ENCODE results near the gene CD160. TPM values are rescaled to one million over a fixed set of nuclear protein-coding genes. Genes with fewer than 3 reads are reported as not detected.
"Not testable (repeated sequence)": the region's sequence is repeated elsewhere in the genome, so short reads cannot be mapped to it uniquely, and the experiment has no call there.

CD160 gene, protein sequence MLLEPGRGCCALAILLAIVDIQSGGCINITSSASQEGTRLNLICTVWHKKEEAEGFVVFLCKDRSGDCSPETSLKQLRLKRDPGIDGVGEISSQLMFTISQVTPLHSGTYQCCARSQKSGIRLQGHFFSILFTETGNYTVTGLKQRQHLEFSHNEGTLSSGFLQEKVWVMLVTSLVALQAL
- 0.45 TPM for total RNA-seq

DNA sequence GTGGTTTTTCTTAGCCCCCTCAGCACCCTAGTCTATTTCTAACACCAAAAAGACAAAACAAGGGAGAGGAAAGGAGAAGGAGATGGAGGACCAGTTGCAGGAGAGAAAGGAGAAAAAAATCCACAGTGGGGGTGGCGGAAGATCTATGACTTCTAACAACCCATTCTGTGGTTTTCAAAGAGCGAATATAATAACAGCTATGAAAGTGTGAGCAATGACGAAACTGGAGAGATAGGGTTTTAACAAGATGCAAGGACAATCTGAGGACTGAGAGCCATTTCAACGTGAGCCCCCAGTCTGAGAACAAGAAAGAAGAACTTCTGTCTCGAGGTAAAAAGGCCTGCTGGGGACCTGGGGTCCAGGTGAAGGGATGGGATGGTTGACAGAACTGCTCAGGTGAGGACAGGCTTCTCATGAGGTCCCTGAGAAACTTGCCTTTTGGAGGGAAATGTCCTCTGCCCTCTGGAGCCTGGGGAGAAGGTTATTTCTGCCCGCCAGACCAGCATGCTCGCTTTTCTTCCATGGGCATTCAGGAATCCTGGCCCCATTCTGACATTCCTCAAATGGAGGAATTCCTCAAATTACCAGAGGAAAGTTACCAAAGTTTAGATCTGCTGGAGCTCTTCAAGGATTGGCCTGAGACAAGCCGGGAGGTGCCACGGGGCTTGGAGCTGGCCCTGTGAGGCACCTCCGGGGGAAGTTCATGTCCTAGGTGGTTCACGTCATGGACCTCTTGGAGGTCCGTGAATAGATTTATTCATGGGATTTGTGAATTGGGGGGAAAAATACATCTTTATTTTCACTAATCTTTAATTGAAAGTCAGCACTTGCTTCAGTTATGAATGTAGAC lies at the start of gene CD160:
CD160 (plus strand) TSS at position 270 of the 850 bp plus-strand sequence. CDS start 8,829 bp downstream, outside the sequence.
- intact Hi-C loops (cut with DNase I), result no loop called here
- DNase-seq (ENCODE audit: low spot score) (no peak), ATAC-seq (no peak)

DNA sequence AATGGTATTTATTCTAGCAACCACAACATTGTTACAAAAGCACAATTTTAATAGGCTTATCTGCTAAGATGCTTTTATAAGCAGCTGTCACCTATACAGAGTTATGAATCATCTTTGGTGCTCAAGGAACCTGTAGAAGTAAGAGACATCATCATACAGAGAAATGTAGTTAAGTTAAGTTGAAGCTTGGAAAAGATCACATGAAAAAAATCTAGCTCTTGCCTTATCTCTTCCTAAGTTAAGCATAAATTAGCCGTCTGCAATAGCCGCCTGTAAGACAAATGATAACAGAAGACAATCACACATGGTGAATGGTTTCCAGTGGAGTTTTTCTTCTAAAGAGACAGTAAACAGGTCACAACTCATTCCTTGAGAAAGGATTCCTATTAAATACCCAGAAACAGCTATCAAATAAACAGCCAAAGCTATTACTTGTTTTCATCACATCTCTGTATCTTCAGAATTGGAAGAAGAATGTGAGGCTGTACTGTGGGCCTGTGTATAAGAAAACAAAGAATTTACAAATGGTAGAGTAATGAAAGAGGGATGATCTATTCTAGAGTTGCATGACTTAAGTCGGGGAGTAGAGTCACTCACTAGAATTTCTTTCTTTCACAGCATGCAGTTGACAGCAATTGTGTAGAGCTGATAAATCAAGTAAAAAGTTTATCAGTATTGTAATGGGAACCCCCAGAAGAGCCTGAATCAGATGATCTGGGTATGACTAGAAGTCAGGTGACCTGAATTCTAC lies 48.1 kb upstream of the CD160 start:
- intact Hi-C loops (cut with DNase I); ATAC-seq; DNase-seq (ENCODE audit: low spot score): not testable (repeated sequence)

DNA sequence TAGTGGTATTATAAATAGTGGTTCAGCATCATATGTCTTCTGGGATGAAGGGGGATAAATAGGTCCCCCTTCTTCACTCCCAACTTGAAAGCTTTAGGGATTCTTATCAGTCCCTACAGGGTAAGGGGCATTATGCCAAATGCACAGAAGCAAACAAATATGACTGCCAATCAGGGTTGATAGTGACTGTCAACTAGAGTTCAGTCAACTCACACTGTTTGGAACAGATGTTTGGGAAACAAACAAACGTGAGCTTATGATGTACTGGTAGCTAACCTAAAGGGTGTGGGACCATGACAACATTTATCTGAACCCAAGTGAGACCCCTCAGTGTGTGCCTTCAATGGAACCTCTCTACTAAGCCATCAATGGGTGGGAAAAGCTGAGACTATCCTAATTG lies 46.1 kb upstream of the CD160 start:
- intact Hi-C loops (cut with DNase I); DNase-seq (ENCODE audit: low spot score); ATAC-seq: not testable (repeated sequence)

DNA sequence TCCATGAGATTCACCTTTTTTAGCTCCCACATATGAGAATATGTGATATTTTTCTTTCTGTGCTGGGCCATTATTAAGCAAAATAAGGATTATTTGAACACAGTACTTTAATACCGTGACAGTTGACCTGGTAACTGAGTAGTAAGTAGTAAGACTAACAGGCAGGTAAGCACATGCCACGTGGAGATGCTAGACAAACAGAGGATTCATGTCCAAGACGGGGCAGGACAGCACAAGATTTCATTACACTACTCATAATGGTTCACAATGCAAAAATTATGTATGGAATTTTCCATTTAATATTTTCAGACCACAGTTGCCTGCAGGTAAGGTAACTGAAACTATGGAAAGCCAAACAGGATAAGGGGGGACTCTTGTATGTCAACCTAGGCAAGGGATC lies 34.4 kb upstream of the CD160 start:
- ATAC-seq; DNase-seq (ENCODE audit: low spot score); intact Hi-C loops (cut with DNase I): not testable (repeated sequence)

DNA sequence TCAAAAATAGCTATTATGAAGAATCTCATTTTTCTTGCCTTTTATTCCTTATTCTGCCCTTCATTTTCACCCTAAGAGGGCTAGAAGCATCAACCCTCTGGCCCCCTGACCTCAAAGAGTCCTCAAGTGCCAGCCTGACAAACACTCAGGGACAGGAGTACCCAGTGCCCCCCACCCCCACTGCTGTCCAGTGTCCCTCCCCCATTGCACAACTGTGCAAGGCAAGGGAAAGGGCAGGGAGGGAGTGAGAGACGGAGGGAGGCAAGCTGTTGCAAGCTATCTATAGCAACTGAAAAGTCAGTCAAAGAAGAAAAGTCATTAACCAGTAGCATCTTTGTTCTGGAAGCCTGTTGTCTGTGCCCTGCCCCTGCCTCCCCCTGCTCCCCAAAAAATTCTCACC lies 33.2 kb upstream of the CD160 start:
- ATAC-seq; intact Hi-C loops (cut with DNase I); DNase-seq (ENCODE audit: low spot score): not testable (repeated sequence)

DNA sequence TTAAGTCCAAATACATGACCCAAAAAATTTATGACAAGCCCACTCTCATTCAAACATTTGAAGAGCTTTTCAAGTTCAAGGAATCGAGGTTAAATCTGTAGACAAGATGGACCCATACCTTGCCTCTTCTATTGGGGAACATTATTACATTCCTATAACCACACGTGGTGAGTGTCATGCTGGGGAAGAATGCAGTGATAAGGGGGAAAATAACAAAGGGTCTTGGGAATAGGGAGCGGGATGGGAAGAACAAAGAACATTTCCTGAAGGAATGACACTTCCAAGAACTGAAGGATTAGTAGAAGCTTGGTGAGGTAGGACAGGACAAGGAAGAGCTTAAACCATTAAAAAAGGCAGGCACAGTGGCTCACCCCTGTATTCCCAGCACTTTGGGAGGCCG lies 31.0 kb upstream of the CD160 start:
- DNase-seq (ENCODE audit: low spot score) (no peak), ATAC-seq (no peak)
- intact Hi-C loops (cut with DNase I), result no loop called here

DNA sequence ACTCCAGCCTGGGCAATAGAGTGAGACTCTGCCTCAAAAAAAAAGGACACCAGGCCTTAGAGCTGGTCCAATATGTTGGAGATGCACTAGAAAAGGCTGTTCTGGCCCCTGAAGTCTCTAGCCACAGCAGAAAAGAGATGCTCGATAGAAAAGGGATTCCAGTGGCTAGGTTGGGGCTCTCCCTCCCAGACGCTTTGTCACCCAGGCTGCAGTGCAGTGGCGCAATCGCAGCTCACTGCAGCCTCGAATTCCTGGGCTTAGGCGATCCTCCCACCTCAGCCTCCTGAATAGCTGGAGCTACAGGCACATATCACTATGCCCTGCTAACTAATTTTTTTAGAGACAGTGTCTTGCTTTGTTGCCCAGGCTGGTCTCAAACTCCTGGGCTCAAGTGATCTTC lies 30.4 kb upstream of the CD160 start:
- ATAC-seq, result no peak
- intact Hi-C loops (cut with DNase I), result no loop called here
- no peak for DNase-seq (ENCODE audit: low spot score)

DNA sequence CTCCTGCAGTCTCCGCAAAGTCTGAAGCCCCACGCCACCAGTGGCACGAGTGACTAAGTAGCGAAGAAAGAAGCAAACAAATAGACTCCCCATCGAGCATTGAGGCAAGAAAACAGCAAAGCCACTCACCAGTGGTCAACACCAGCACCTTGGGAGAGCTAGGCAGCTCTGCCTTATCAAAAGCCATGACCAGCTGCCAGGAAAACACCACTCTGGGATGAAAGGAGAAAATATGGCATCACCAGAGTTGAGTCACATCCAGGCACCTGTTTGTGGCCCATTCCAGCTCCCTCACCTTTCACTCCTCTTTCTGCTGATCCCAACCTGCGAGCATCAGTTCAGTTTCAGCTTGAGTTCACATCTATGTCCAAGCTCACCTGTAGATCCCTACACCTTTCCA lies 29.4 kb upstream of the CD160 start:
- intact Hi-C loops (cut with DNase I), result no loop called here
- DNase-seq (ENCODE audit: low spot score) (no peak), ATAC-seq (no peak)

DNA sequence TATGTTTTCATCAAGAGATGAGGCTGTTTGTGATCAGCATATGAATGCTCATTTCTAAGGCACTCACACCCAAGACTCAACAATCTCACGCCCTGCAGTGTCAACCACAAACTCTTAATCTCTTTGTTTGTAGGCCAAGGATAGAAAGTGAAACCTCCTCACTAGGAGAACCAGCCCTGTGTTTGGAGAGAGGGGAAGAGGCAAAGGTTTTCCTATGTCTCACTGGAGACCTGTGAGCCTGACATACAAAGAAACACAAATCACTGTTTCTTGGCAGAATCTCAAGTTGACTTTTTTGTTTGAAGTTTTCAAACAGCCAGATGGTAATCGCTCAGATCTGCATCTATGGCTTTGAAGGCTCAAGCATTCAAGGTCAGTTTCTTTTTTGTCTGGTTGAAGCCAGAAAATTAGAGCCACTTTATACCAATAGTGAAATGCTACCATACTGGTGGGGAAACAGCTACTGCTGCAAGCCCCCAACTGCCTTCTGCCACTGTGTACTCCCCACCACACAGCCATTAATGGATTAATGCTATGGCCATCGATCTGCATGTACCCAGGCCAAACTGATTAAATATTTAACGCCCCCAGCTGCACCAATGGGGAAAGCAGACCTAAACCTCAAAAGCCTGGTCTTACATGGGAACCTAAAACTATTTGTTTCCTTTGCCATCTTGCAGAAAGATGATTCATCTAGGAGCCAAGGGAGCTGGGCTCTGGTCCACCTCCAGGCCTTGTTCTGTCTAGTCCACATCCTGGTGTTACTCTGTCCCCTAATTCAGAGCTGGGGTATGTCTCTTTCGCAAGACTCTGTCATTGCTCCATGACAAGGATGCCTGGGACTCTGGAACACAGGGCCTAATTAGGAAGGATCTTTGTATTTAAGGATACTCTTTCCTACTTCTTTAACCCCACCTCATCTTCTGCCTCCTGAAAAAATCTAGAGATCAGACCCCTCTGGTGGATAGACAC lies 28.4 kb upstream of the CD160 start:
- no peak for DNase-seq (ENCODE audit: low spot score)
- intact Hi-C loops (cut with DNase I), result no loop called here
- ATAC-seq, result peak; percentile 88

DNA sequence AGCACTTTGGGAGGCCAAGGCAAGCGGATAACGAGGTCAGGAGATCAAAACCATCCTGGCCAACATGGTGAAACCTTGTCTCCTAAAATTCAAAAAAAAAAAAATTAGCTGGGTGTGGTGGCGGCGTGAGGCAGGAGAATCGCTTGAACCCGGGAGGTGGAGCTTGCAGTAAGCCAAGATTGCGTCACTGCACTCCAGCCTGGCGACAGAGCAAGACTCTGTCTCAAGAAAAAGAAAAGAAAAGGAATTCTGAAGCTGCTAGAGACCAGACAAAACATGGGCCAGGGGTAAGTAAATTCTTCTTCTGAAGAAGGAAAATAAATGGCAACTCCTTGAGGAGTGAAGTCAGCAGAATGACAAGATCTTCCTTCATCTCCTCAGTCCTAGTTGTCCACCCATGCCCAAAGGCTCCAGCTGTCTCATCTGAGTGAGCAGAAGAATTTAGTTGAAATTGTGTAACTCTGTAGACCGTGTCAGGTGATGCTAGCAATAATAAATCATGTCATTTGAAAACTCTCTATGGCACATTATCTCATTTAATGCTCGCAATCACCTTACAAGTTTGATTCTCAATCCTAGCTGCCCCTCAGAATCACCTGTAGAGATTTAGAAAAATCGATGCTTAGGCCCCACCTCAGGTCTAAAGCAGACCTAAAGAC lies 26.4 kb upstream of the CD160 start:
- DNase-seq (ENCODE audit: low spot score) (no peak), ATAC-seq (no peak)
- intact Hi-C loops (cut with DNase I), result no loop called here

DNA sequence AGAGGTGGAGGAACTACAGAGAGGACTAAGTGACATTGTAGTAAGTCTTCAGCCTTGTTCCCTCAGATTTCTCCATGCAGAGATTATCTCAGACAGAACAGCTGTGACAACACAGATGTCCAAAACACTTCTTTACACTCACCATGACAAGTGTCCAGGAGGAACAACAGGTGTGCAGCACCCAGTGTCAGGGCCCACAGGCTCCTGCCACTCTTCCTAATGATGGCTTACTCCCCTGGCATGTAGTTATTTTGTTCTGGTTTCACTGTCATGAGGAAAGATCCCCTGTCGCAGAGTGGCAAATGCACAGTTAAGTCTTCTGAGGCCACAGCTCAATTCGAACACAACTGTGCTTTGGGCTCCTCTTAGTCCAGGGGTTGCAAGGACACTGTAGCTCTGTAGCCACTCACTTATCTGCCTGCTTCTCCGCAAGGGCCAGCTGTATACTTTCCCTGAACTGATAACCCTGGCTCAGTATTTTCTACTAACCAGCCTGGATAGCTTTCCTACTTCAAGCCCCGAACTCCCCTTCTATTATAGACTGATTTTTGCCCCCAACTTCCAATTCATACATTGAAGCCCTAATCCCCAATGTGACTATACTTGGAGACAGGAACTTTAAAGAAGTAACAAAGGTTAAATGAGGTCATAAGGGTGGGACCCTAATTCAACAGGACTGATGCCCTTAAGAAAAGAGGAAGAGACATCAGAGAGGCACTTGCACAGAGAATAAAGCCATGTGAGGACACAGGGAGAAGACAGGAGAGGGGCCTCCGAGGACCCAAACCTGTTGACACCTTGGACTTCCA lies 23.3 kb upstream of the CD160 start:
- intact Hi-C loops (cut with DNase I), result no loop called here
- no peak for DNase-seq (ENCODE audit: low spot score)
- no peak for ATAC-seq

DNA sequence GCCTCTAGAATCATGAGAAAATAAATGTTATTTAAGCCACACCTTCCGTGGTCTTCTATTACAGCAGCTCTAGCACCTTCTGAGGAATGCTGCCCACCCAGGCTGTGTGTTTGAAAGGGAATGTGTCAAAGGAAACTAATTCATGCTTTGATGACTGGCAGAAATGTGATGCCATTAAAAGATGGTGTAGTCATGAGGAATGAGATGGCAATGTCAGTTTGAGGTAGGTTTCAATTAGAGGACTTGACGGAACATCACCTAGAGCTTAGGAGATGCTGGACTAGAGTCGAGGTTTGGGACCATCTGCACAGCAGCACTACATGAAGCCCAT lies 22.7 kb upstream of the CD160 start:
- DNase-seq (ENCODE audit: low spot score) (no peak), ATAC-seq (no peak)
- intact Hi-C loops (cut with DNase I), result no loop called here

DNA sequence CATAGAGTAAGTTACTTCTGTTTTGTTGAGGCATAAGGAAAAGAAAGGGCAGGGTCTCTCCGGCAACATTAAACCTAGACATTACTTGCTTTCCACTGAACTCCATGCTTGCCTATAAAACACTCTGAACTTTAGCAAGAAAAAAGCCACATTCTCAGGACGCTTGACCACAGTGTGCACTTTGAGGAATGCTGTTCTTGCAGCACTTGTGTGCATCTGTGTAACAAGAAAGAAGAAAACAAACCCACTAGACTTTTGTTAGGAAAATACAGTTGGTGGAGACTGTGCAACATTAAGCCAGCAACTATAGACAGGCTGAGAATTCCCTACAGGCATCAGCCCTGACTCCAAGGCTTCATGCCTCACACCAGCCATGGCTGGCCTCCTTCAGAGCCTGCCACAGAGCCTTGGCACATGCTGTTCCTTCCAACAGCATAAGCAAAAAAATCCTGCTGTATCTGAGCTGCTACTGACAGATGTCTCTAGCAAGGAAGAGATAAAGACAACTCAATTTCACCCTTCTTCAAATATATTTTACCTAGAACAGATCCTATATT lies 17.9 kb upstream of the CD160 start:
- ATAC-seq, result no peak
- DNase-seq (ENCODE audit: low spot score), result no peak
- intact Hi-C loops (cut with DNase I), result no loop called here

DNA sequence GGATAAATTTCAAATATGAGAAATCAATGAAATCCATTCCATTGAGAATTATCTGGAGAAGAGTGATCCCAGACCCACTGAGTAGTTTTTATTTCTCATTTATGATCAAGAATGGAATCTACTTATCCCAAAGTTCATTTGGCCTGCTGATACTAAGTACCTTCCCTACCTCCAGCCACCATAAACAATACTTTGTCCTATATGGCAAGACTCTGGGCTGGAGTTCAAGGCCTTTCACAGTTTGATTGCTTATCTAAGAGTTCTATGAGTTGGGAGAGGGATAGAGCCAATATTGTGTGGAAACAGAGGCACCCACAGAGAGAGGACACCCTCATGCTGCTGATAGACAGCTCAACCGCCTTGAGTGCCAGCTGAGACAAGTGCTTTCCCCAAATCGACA lies 17.2 kb upstream of the CD160 start:
- intact Hi-C loops (cut with DNase I), result no loop called here
- DNase-seq (ENCODE audit: low spot score), result no peak
- ATAC-seq, result no peak

DNA sequence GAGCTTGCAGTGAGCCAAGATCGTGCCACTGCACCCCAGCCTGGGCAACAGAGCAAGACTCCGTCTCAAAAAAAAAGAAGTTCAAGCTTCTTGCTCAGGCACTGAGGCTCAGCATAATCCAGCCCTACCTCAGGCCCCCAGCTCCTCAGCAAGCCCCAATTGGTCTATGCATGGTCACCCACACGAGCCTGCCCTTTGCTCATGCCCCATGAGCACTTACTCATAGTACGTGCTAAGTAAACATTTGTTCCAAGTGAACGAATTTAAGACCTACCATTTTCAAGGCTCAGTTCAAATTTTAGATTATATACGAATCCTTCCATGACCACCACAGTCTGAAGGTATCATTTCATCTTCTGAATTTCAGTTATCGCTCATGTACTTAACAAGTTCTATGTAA lies 16.5 kb upstream of the CD160 start:
- DNase-seq (ENCODE audit: low spot score) (no peak), ATAC-seq (no peak)
- intact Hi-C loops (cut with DNase I), result no loop called here

DNA sequence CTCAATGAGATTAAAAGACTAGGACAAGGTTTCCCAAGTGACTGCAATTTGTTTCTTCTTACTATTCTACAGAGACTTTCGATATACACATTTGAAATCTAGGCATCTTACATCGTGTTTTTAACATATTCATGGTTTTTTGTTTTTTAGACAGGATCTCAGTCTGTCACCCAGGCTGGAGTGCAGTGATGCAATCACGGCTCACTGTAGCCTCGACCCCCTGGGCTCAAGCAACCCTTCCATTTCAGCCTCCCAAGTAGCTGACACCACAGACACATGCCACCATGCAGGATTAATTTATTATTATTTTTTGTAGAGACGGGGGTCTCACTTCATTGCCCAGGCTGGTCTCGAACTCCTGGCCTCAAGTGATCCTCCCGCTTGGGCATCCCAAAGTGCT lies 13.7 kb upstream of the CD160 start:
- intact Hi-C loops (cut with DNase I), result no loop called here
- no peak for DNase-seq (ENCODE audit: low spot score)
- ATAC-seq, result no peak

DNA sequence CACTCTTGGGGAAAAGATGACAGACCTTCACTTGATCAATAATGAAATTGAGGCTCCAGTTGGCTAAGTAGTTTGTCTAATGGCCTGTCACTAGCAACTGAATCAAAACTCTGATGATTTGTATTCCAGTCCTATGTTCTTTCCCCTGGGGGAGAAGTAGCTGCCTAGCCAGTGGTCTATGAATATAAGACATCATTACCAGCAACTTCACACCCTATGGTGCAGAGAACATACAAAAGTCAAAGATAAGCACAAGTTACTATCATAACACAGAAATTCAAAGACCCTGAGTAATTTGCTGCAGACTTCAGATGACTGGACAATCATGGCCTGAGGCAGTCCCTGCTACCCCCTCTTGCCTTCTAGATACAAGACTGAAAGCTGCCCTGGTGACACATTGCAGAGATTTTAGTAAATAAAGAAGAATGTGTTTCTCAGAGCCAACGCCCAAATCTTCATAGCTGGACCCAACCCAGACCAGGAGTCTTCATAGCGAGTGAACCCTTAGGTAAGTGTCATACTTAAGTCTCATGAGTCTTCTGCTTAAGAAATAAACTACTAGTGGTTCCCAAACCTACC lies 13.1 kb upstream of the CD160 start:
- no peak for DNase-seq (ENCODE audit: low spot score)
- intact Hi-C loops (cut with DNase I), result no loop called here

More for the DNA sequence above, 13.1 kb upstream of the CD160 start:
- ATAC-seq, result no peak

Measured in sciatic nerve (tissue), 2 donors.